GM21576 (cell line): ENCODE results near the gene CYSRT1.

Experiments used
- ATAC-seq: cut with Tn5 transposase; IDR thresholded peaks from one replicate; pipeline ENCODE4 v1.9.1; 2021; ENCODE audit warnings: mild to moderate bottlenecking, moderate library complexity; ENCODE audit not compliant: unreplicated experiment

CYSRT1 gene

GRCh38 chr9:137223078-137223970 is 1.6 kb upstream of the CYSRT1 start:
- peak; percentile 59 for ATAC-seq

- no peak for ATAC-seq
Observed at GRCh38 chr9:137225699-137226331, 841 bp downstream of the CYSRT1 start.

GRCh38 chr9:137226338-137227053 is 1.5 kb downstream of the CYSRT1 start:
- no peak for ATAC-seq

- ATAC-seq, result no peak
Observed at GRCh38 chr9:137227054-137227852, 2.3 kb downstream of the CYSRT1 start, which contains the start of gene RNF224. TSS of gene RNF224 (plus strand) at chr9:137227502. CDS start at chr9:137228336, 834 bp downstream.

GRCh38 chr9:137227853-137228505 is 3.0 kb downstream of the CYSRT1 start:
- ATAC-seq, result no peak

GRCh38 chr9:137228506-137228967 is 3.6 kb downstream of the CYSRT1 start:
- no peak for ATAC-seq

- no peak for ATAC-seq
Observed at GRCh38 chr9:137228968-137229896, 4.3 kb downstream of the CYSRT1 start.

GRCh38 chr9:137229903-137230704 is 5.1 kb downstream of the CYSRT1 start:
- no peak for ATAC-seq

GRCh38 chr9:137230705-137231371 is 5.9 kb downstream of the CYSRT1 start, which contains the start of gene SLC34A3:
TSS of gene SLC34A3 (plus strand) at chr9:137230901. CDS start at chr9:137231703, 802 bp downstream.
- ATAC-seq, result no peak

- no peak for ATAC-seq
Observed at GRCh38 chr9:137231372-137232039, 6.5 kb downstream of the CYSRT1 start.

GRCh38 chr9:137232101-137232500 is 7.1 kb downstream of the CYSRT1 start:
- no peak for ATAC-seq

GRCh38 chr9:137232510-137232909 is 7.5 kb downstream of the CYSRT1 start:
- no peak for ATAC-seq

- ATAC-seq, result no peak
Observed at GRCh38 chr9:137233143-137233980, 8.4 kb downstream of the CYSRT1 start.

GRCh38 chr9:137234055-137234697 is 9.2 kb downstream of the CYSRT1 start:
- ATAC-seq, result no peak

GRCh38 chr9:137234758-137235423 is 9.9 kb downstream of the CYSRT1 start:
- ATAC-seq, result no peak
